G401.6 (cell line): ENCODE measurements around the gene FIGLA.

Experiments
- FAIRE-seq: peaks from 2 replicates; lab custom pipeline; 2012; peaks lifted over from hg19 to GRCh38; lab: Jason Lieb, UNC

FIGLA gene

DNA sequence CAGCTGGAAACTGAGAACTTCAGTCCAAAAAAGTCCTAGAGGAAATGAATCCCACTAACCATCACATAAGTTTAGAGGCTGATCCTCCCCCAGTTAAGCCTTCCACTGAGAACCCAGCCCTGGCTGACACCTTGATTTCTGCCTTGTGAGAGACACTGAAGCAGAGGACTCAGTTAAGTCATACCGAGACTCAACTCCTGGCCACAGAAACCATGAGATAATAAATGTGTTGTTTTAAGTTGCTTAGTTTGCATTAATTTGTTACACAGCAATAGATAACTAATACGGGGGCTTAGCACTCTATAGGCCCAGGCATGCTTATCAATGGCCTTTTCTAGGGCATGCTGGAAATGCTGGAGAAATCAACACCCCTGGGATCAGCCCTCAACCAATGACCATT is 19.0 kb downstream of the FIGLA start:
- FAIRE-seq = no peak

DNA sequence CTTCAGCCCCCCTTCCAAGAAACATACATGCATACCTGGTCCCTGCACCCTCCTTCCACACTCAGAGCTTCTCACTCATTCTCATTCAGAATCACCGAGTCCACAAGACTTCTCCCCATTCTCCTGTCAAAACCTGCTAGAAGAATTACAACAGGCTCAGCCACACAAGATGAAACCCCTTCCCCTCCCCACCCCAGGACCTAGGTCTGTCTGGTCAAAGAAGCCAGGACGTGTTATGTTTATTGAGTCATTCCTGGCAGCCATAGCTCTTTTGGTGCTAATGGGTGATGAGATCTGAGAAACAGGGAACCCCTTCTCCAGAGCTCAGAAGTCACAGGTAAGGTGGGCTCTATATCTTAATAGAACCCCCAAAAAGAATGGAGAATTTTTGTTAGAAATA is 21.0 kb downstream of the FIGLA start:
- FAIRE-seq = no peak

- no peak for FAIRE-seq
These were observed 21.8 kb downstream of the FIGLA start for GRCh38 chr2:70768590-70769085.

DNA sequence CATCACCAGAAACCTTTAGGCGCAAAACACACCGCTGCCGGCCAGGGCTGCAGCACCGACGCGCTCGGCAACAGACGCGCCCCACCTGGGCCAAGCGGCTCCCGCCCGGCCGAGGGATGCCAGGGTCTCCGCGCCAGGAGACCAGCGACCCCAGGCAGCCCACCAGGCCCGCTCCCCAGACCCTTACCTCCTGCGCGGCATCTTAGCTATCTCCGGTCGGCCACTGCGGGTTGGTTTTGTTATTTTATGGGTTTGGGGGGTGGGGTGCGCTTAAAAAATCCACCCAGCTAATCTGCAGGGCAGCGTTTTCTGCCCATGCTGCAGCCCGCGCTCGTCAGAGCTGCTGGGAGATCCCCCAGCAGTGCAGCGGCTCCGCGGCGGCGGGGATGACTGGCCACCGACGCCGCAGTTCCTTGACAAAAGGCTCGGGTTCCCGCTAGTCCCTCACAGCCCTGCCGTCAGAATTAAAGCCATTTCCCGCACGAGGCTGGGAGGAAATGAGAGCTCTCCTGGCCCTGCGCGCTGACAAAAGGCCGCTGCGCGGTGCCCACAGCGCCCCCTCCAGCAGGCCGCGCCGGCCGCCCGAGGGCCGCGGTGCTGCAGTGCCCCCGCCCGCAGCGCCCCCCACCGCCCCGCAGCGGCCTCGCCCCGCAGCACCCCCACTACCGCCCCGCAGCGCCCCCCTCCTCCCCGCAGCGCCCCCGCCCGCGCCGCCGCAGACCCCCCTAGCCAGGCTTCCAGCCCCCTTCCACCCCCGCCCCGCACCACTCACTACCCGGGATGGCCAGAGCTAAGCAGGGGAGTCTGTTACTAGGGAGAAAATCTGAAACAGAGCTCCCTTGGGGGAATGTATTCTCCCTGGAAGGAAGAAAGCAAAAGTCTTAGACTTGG is 22.5 kb downstream of the FIGLA start, which contains the start of gene ADD2:
TSS of gene ADD2 (minus strand) at position 502 of the 891 bp plus-strand sequence. CDS start 61,792 bp downstream, outside the sequence.
- no peak for FAIRE-seq

GRCh38 chr2:70767079-70767698 is 23.3 kb downstream of the FIGLA start:
- FAIRE-seq = no peak

- FAIRE-seq = no peak
These were observed 23.9 kb downstream of the FIGLA start for GRCh38 chr2:70766357-70767078.

DNA sequence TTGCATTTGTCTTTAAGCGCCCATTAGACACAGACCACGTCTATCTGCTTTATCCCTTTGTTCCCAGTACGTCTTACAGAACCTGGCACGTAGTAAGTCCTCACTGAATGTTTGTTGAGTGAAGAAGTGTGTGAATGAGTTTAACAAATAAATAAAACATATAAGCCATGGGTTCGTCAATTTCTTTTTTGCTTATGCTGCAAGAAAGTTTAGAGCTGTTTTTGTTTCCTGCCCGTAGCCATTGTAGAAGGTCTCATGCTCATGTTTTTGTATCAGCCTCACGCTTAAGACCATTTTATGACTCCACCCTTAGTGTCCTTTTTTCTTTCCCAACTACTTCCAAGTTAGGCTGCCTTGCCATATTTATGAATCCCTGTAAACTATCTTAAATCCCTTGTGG is 24.9 kb downstream of the FIGLA start:
- no peak for FAIRE-seq

GRCh38 chr2:70759446-70759845 is 31.0 kb downstream of the FIGLA start:
- FAIRE-seq = no peak

GRCh38 chr2:70757966-70758365 is 32.5 kb downstream of the FIGLA start:
- FAIRE-seq = no peak

- FAIRE-seq = no peak
These were observed 33.1 kb downstream of the FIGLA start for GRCh38 chr2:70757360-70757759.

- FAIRE-seq = no peak
These were observed 34.3 kb downstream of the FIGLA start for GRCh38 chr2:70756128-70756527.

DNA sequence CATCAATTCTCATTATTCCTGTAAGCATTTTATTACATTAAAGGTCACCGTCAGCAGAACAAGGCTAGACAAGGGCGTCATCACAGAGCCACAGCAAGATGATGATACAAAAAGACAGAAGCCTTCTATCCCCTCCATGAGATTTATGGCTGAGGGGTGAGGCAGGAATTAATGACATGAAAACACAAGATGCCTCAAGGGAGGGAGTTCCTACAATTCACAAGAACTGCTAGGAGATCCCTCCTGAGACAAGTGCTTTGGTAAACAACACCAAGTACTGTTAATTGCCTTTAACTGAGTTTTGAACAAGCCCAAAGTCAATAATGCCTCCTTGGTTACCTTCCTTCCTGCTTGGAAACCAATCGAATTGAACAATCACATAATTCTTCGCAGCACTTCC is 36.5 kb downstream of the FIGLA start:
- FAIRE-seq = no peak

GRCh38 chr2:70753031-70753430 is 37.4 kb downstream of the FIGLA start:
- no peak for FAIRE-seq

DNA sequence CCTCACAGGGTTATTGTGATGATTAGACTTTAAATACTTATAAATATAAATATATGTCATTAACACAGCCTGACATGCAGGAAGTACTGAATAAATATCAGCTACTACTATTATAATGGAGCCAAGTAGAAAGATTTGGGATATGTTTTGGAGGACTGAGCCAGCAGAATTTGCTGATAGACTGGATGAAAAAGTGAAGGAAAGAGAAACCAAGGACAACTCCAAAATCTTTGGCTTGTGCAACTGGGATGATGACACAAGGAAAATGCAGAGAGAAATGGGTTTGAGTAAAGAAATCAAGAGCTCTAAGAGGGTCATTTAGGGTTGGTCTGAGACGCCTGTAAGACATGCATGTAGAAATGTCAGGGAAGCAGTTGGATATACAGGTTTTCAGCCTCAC is 38.0 kb downstream of the FIGLA start:
- no peak for FAIRE-seq

DNA sequence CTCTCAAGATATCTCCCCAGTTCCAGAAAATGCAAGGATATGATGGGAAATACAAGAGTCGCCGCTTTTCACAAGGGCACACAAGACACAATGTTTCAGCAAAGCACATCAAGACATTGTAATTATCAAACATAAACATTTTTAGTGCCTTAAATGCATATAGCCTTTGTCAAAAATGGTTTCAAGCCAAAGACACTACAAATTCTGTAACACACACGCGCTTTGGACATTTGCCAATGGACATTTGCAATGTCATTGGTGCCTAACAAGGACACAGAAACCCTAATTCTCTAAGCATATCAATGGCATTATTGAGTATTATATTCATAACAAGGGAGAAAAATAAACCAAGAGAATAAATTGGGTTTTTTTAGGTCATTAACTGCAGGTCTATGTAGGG is 38.6 kb downstream of the FIGLA start:
- FAIRE-seq = no peak

GRCh38 chr2:70750320-70750719 is 40.1 kb downstream of the FIGLA start:
- no peak for FAIRE-seq

GRCh38 chr2:70748002-70748784 is 42.2 kb downstream of the FIGLA start:
- FAIRE-seq = no peak

DNA sequence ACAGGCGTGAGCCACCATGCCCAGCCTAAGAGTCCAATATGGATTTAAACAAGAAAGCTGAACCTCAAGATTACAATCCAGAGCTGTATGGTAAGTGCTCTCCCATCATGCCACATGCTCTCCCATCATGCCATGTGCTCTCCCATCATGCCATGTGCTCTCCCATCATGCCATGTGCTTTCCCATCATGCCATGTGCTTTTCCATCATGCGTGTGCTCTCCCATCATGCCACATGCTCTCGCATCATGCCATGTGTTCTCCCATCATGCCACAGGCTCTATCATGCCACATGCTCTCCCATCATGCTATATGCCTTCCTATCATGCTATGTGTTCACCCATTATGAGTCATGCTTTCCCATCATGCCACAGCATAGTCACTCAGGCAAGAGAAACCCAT is 43.2 kb downstream of the FIGLA start:
- no peak for FAIRE-seq

DNA sequence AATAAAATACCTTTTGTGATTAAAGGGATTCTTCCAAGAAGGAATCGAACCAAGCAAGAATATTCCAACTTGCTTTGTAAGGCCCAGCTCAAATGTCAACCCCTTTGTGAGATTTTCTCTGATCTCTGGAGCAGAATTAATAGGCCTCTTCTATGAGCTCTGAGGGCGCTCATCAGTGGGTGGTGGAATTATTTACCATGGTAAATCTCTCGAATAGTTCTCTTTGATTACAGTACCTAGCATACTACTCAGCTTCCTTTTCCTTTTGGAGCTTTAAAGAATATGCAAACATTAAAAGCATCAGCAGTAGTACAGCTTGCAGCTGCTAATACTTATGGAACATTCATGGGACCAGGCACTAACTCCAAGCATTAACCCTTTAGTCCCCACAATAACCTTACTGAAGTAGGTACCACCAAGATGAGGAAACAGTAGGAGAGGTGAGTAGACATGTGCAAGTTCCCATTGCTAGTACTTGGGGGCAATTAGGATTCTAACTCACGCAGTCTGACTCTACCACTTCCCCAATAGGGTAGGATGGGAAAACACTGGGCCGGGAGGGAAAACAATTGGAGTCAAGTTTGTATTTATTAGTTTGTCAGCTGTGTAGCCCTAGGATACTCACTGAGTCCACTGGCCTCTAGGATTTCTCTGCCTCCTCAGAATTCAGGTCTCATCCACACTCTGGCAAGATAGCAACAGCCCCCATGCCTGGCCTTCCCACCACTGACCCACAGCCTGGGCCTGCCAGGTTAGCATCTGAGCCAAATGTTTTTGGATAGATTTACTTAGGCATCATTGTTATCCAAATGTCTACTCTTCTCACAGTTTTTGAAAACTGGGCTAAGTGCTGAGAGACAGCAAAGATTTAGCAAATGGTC is 44.1 kb downstream of the FIGLA start:
- no peak for FAIRE-seq

- no peak for FAIRE-seq
These were observed 45.1 kb downstream of the FIGLA start for GRCh38 chr2:70745276-70745825.

DNA sequence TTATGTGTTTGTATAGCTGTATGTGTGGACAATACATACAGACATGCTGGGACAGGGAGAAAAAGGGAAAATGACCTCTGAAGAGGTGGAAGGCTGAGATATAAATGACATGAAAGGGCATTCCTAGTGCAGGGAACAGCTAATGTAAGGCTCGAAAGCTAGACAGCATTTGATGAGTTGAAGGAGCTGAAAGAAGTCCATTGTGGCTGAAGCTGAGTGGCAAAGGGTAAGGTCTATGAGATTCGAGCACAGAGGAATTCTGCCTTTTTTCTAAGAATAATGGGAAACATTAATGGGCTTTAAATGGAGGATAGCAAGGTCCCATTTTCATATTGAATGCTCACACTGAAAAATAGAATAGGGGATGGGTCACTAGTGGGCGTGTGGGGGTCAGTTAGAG is 46.0 kb downstream of the FIGLA start:
- no peak for FAIRE-seq
